Subcutaneous adipose tissue (tissue), 4 donors: Measurements from ENCODE around the gene ZNF41. TPM values are rescaled to one million over a fixed set of nuclear protein-coding genes. Genes with fewer than 3 reads are reported as not detected.

ENCODE experiments used
- total RNA-seq, 4 donors: library from RNA; depleted of rRNA; stranded (reverse); fragments of >200 nt; gene quantifications; one replicate each; pipeline ENCODE4 v1.1.0, GENCODE V29; 2016
- TF ChIP-seq, protein P1 (sequence below): fragments of 450-650 bp; IDR thresholded peaks from one replicate; pipeline ENCODE4 v1.5.1; 2016; ENCODE audit warnings: low read depth, mild to moderate bottlenecking, control low read depth, antibody characterized with exemption, moderate library complexity

Gene ZNF41
- total RNA-seq, 4 donors from 2014 or later: 6.6 to 13.0 (median 9.4) TPM

DNA sequence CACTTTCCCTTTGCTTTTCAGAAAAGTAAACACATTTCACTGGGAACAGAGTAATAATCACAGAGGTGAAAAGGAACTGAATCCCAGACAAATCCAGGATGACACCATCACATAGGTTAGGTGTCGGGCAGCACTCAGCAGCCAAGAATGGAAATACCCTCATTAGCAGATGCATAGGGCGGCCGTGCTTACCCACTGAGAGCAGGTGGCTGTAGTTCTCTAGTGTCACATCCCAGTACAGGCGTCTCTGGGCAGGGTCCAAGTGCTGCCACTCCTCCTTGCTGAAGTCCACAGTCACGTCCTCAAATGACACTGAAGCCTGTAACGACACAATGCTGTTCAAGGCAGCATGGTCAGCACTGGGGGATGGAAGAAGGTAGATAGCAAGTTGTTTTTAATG is 26.9 kb downstream of the ZNF41 start:
- TF ChIP-seq, protein P1, sequence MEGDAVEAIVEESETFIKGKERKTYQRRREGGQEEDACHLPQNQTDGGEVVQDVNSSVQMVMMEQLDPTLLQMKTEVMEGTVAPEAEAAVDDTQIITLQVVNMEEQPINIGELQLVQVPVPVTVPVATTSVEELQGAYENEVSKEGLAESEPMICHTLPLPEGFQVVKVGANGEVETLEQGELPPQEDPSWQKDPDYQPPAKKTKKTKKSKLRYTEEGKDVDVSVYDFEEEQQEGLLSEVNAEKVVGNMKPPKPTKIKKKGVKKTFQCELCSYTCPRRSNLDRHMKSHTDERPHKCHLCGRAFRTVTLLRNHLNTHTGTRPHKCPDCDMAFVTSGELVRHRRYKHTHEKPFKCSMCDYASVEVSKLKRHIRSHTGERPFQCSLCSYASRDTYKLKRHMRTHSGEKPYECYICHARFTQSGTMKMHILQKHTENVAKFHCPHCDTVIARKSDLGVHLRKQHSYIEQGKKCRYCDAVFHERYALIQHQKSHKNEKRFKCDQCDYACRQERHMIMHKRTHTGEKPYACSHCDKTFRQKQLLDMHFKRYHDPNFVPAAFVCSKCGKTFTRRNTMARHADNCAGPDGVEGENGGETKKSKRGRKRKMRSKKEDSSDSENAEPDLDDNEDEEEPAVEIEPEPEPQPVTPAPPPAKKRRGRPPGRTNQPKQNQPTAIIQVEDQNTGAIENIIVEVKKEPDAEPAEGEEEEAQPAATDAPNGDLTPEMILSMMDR: no peak

DNA sequence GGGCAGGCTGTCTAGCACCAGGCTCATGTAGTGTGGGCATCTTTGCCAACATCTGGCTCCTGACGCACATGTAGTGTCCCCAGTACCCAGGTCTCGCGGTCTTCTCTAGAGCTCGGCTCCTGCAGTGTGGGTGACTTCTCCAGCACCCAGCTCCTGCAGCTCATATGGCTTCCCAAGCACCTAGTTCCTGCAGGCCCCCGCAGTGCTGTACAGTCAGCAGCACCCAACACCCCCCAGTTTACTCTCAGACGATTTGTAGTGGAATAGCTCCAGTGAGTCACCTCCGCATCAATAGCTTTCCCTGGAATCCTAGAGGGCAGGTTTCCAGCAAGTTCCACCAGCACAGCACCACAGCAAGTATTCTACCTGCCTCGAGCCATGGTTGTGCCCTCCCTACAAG is 30.9 kb downstream of the ZNF41 start:
- TF ChIP-seq, protein P1: no peak

- TF ChIP-seq, protein P1: no peak
Observed at GRCh38 chrX:47448165-47448806, 34.7 kb downstream of the ZNF41 start.

DNA sequence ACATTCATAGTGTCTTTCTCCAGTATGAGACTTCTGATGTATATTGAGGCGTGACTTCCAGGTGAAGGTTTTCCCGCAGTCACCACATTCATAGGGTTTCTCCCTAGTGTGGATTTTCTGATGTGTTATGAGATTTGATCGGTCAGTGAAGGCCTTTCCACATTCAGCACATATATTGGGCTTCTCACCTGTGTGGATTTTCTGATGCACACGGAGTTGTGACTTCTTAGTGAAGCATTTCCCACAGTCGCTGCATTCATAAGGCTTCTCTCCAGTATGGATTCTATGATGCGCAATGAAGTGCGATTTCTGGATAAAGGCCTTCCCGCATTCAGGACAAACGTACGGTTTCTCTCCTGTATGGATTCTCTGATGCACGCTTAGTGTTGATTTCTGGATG is 35.4 kb downstream of the ZNF41 start:
- TF ChIP-seq, protein P1: no peak

- TF ChIP-seq, protein P1: no peak
Observed at GRCh38 chrX:47446971-47447370, 36.1 kb downstream of the ZNF41 start.

DNA sequence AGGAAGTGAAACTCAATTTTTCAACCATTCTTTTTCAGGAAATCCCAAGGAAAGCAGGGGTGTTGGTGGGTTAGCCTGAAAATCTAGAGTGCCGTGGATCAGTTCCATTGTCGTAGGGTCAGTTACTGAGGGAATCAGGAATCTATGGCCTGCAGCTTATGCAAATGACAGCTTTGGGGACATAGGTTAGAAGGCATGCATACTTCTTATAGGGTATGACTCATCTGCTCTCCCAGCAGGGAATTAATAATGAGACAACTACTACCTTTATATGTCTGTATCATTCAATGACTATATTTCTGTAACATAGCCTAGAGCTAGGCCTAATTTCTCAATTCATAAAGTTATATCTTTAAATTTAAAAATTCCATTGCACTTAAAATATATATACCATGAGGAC is 36.6 kb downstream of the ZNF41 start:
- TF ChIP-seq, protein P1: no peak

GRCh38 chrX:47430925-47431324 is 52.1 kb downstream of the ZNF41 start:
- TF ChIP-seq, protein P1: no peak
